ENCODE data around the gene PARP11.

DNA sequence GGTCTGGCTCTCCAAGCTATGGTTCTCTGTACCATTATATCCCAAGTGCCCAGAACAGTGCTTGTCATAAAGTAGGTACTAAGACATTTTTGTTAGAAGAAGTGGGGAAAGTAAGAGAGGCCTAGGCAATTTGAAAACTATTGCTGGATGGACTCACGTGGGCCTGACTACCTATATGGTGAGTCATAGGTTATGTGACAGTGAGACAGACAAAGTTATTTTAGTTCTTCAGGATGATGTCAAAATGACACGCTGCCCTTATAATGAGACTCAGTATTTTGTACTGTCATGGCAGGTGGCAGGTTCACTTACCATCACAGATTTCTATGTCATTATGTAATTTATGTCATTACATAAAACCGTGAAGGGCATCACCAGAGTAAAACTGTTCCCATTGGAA is 53.1 kb downstream of the PARP11 start:
- TF ChIP-seq EZH2 (IDR thresholded peaks at IDR 0.05; ENCODE audit: borderline replicate concordance, low read depth, low read length, severe bottlenecking), result no peak
- TF ChIP-seq, protein P1, sequence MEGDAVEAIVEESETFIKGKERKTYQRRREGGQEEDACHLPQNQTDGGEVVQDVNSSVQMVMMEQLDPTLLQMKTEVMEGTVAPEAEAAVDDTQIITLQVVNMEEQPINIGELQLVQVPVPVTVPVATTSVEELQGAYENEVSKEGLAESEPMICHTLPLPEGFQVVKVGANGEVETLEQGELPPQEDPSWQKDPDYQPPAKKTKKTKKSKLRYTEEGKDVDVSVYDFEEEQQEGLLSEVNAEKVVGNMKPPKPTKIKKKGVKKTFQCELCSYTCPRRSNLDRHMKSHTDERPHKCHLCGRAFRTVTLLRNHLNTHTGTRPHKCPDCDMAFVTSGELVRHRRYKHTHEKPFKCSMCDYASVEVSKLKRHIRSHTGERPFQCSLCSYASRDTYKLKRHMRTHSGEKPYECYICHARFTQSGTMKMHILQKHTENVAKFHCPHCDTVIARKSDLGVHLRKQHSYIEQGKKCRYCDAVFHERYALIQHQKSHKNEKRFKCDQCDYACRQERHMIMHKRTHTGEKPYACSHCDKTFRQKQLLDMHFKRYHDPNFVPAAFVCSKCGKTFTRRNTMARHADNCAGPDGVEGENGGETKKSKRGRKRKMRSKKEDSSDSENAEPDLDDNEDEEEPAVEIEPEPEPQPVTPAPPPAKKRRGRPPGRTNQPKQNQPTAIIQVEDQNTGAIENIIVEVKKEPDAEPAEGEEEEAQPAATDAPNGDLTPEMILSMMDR (IDR thresholded peaks at IDR 0.05; ENCODE audit: borderline replicate concordance, extremely low read depth, low read length, poor library complexity, severe bottlenecking), result no peak

Measured in DND-41 (cell line).